SK-N-SH treated with all-trans-retinoic acid at 6 μM for 48 hours (cell line): ENCODE results near the gene SNX9.

Source experiments
- ARNTL ChIP-seq: fragments of 450-650 bp; formaldehyde crosslinking; IDR thresholded peaks from 2 replicates; pipeline ENCODE4 v1.5.0; 2020; ENCODE audit warnings: low read depth, mild to moderate bottlenecking, moderate library complexity, borderline replicate concordance
- BACH2 ChIP-seq: fragments of 250-450 bp; sonication (Bioruptor Pico); IDR thresholded peaks from 2 replicates; pipeline ENCODE4 v1.9.0; 2021; ENCODE audit warnings: mild to moderate bottlenecking, borderline replicate concordance
- CSDC2 ChIP-seq: fragments of 250-450 bp; sonication (Bioruptor Pico); IDR thresholded peaks from 2 replicates; pipeline ENCODE4 v1.5.0; 2020; ENCODE audit warnings: mild to moderate bottlenecking, moderate library complexity
- ESRRG ChIP-seq: fragments of 250-450 bp; sonication (Bioruptor Pico); IDR thresholded peaks from 2 replicates; pipeline ENCODE4 v1.6.1; 2021; ENCODE audit warnings: mild to moderate bottlenecking
- ISL1 ChIP-seq: fragments of 250-450 bp; sonication (Bioruptor Pico); IDR thresholded peaks from 2 replicates; pipeline ENCODE4 v2.1.2; 2022; ENCODE audit warnings: mild to moderate bottlenecking, moderate library complexity
- OSR1 ChIP-seq: fragments of 250-450 bp; sonication (Bioruptor Pico); IDR thresholded peaks from 2 replicates; pipeline ENCODE4 v1.8.0; 2022; ENCODE audit warnings: moderate library complexity, mild to moderate bottlenecking, inconsistent platforms
- SNAI2 ChIP-seq: fragments of 250-450 bp; sonication (Bioruptor Pico); IDR thresholded peaks from 2 replicates; pipeline ENCODE4 v1.5.0; 2020; ENCODE audit warnings: mild to moderate bottlenecking, moderate library complexity
- ZFP3 ChIP-seq: fragments of 250-450 bp; sonication (Bioruptor Pico); IDR thresholded peaks from 2 replicates; pipeline ENCODE4 v1.5.0; 2020; ENCODE audit warnings: mild to moderate bottlenecking, moderate library complexity
- ZNF565 ChIP-seq: fragments of 450-650 bp; formaldehyde crosslinking; conservative IDR thresholded peaks from 2 replicates; pipeline ENCODE4 v1.5.0; 2020; ENCODE audit warnings: low read depth, mild to moderate bottlenecking, moderate library complexity
- ZNF70 ChIP-seq: fragments of 450-650 bp; formaldehyde crosslinking; IDR thresholded peaks from 2 replicates; pipeline ENCODE4 v1.5.0; 2020; ENCODE audit warnings: mild to moderate bottlenecking, moderate library complexity
- ZNF8 ChIP-seq: fragments of 450-650 bp; formaldehyde crosslinking; IDR thresholded peaks from 2 replicates; pipeline ENCODE4 v1.5.0; 2020; ENCODE audit warnings: mild to moderate bottlenecking, moderate library complexity
- TF ChIP-seq, protein P1 (sequence below): fragments of 250-450 bp; sonication (Bioruptor Pico); IDR thresholded peaks from 2 replicates; pipeline ENCODE4 v1.8.0; 2020; ENCODE audit warnings: mild to moderate bottlenecking, moderate library complexity, borderline replicate concordance
- TF ChIP-seq, protein P2 (sequence below): fragments of 250-450 bp; sonication (Bioruptor Pico); IDR thresholded peaks from 2 replicates; pipeline ENCODE4 v1.5.0; 2020; ENCODE audit warnings: mild to moderate bottlenecking, moderate library complexity
- TF ChIP-seq, protein P3 (sequence below): fragments of 250-450 bp; sonication (Bioruptor Pico); IDR thresholded peaks from 2 replicates; pipeline ENCODE4 v1.5.1; 2020; ENCODE audit warnings: low read depth, mild to moderate bottlenecking, moderate library complexity

DNA sequence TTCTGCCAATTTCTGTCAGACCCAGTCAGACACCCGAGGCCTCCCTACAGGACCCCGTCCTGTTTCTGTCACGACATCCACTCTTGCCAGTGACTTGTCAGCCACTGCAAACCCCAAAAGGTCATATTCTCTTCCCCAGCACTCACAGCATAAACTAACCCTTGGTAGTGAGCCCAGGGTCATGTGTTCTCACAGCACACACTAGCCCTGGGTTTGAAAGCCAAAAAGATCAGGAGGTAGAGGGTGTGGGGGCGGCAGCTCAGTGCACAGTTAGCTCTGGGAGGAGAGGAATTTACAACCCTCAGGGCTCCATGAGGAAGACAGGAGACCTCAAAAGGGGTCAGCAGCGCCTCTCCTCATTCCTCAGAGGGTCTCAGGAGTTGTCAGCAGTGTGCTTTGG lies 9.9 kb upstream of the SNX9 start:
- TF ChIP-seq CSDC2 (no peak), ISL1 (no peak), BACH2 (CRISPR knock-in tag) (no peak), ZNF565 (no peak), SNAI2 (CRISPR knock-in tag) (no peak), ZFP3 (CRISPR knock-in tag) (no peak), ARNTL (CRISPR knock-in tag) (no peak), ZNF8 (CRISPR knock-in tag) (no peak), ESRRG (CRISPR knock-in tag) (no peak), ZNF70 (CRISPR knock-in tag) (no peak), OSR1 (CRISPR knock-in tag) (no peak)
- TF ChIP-seq, protein P1, sequence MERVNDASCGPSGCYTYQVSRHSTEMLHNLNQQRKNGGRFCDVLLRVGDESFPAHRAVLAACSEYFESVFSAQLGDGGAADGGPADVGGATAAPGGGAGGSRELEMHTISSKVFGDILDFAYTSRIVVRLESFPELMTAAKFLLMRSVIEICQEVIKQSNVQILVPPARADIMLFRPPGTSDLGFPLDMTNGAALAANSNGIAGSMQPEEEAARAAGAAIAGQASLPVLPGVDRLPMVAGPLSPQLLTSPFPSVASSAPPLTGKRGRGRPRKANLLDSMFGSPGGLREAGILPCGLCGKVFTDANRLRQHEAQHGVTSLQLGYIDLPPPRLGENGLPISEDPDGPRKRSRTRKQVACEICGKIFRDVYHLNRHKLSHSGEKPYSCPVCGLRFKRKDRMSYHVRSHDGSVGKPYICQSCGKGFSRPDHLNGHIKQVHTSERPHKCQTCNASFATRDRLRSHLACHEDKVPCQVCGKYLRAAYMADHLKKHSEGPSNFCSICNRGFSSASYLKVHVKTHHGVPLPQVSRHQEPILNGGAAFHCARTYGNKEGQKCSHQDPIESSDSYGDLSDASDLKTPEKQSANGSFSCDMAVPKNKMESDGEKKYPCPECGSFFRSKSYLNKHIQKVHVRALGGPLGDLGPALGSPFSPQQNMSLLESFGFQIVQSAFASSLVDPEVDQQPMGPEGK (CRISPR knock-in tag) = no peak
- TF ChIP-seq, protein P2, sequence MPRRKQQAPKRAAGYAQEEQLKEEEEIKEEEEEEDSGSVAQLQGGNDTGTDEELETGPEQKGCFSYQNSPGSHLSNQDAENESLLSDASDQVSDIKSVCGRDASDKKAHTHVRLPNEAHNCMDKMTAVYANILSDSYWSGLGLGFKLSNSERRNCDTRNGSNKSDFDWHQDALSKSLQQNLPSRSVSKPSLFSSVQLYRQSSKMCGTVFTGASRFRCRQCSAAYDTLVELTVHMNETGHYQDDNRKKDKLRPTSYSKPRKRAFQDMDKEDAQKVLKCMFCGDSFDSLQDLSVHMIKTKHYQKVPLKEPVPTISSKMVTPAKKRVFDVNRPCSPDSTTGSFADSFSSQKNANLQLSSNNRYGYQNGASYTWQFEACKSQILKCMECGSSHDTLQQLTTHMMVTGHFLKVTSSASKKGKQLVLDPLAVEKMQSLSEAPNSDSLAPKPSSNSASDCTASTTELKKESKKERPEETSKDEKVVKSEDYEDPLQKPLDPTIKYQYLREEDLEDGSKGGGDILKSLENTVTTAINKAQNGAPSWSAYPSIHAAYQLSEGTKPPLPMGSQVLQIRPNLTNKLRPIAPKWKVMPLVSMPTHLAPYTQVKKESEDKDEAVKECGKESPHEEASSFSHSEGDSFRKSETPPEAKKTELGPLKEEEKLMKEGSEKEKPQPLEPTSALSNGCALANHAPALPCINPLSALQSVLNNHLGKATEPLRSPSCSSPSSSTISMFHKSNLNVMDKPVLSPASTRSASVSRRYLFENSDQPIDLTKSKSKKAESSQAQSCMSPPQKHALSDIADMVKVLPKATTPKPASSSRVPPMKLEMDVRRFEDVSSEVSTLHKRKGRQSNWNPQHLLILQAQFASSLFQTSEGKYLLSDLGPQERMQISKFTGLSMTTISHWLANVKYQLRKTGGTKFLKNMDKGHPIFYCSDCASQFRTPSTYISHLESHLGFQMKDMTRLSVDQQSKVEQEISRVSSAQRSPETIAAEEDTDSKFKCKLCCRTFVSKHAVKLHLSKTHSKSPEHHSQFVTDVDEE = no peak
- TF ChIP-seq, protein P3, sequence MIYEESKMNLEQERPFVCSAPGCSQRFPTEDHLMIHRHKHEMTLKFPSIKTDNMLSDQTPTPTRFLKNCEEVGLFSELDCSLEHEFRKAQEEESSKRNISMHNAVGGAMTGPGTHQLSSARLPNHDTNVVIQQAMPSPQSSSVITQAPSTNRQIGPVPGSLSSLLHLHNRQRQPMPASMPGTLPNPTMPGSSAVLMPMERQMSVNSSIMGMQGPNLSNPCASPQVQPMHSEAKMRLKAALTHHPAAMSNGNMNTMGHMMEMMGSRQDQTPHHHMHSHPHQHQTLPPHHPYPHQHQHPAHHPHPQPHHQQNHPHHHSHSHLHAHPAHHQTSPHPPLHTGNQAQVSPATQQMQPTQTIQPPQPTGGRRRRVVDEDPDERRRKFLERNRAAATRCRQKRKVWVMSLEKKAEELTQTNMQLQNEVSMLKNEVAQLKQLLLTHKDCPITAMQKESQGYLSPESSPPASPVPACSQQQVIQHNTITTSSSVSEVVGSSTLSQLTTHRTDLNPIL = no peak
